NK-92 treated with Interleukin-12 subunit alpha and Interleukin-12 subunit beta, amount 100 ng/mL, for 24 hours (cell line): ENCODE measurements around the gene HPCAL1.

Source experiments
- DNase-seq: peaks from one replicate; lab custom pipeline; 2025; lab: John Stamatoyannopoulos, UW

Gene HPCAL1

DNA sequence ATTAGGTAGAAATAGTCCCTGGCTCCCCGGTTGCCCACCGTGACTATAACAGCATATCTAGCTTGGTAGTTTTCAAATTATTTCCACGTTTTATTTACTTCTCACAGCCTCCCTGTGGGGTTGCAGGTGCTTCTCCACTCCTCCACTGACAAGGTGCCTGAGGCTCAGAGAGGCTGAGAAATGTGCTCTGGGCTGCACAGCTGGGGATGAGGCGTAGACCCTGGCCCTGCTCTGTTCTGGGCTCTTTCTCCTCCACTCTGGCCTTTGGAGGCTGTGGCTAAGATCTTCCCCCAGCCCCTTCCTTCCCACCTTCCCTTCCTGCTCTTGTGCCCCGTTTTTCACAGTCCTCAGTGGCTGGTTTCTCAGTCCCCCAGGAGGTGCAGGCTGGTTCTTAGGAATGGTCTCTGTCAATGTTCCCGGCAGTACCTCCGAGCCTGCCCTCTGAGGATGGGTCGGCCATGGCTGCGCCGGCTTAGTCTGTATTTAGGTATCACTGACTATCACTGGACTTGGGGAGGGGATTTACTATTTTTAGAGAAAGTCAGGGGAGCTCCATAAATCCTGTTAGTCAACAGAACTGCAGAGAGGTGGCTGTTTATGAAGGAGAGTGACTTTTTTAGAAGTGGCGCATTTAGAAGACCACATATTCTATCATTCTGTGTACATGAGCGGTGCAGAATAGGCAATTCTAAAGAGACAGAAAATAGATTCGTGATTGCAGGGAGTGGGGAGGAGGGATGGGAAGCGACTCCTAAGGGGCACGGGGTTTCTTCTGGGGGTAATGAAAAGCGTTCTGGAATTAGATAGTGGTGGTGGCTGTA is 35.0 kb downstream of the HPCAL1 start:
- DNase-seq = no peak

DNA sequence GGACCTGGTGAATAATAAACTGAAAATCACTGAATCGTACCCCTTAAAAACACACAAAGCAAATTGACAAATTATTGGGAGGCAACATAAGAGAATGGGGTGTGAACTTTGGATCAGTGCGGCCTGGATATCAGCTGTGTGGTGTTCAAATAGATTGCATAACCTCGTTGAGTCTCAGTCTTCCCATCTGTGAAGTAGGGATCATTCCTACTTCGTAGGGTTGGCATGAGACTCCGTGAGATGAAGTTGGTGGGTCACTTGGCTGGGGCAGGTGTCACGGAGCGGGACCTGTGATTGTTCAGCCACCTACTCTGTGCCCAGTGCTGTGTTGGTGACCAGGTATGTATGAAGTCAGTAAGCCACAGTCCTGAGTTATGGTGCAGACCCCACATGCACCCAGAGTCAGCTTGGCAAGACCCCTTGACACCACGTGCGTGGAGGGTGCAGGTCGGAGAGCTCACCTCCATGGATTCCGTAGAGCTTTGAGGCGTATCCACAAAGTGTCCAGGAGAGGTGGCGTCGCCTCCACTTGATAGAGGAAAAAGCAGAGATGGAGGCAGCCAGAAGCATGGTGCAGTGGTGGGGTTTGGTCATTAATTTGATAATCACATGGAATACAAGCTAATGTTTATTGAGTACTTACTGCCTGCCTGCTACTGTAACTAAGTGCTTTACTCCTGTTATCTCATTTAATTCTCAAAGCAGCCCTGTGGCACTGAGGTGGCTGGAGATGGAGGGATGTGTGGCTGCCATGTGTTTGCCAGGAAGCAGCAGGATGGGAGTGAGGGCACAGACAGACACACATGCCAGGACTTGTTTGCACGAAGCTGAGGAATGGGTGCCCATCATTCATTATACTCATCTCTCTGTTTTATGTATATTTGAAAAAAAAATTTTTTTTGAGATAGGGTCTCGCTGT is 35.8 kb downstream of the HPCAL1 start:
- no peak for DNase-seq

DNA sequence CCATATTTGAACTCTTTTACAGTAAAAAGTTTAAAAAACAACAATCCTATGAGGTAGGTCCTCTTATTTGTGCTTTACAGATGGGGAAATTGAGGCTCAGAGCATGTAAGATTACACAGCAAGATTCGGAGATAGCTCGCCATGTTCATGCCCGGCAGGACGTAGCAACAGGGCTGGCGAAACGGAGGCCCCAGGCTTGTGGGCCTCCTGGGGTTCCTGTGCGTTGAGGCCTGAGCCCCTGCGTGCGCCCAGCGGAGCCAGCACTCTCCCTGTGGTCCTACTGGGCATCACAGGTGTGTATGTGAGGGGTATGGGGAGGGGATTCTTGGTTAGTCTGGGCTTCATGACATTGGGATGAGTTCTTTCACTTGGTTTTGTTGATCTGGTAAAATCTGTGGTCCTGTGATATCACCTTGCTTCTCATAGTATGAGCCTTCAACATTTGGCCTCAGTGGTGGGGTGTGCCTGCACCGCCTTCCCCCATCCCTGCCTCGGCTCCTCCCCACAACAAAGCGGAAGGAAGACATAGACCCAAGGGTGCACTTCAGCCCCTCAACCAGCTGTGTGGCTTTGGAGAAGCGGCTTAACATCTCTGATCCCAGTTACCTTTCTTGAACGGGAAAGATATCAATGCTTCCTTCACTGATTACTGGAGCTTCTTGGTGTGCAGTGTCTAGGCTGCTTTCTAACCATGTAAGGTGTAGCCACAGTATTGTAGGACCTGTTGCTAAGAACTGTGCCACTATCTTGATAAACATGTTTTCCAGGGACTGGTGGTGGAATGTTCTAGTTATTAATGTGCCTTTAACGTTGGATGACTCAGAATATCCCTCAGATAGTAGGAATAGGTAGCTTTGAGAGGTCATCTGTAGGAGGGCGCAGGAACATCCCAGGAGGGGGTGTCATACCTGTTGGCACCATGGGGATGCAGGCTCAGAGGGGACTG is 37.2 kb downstream of the HPCAL1 start:
- no peak for DNase-seq

DNA sequence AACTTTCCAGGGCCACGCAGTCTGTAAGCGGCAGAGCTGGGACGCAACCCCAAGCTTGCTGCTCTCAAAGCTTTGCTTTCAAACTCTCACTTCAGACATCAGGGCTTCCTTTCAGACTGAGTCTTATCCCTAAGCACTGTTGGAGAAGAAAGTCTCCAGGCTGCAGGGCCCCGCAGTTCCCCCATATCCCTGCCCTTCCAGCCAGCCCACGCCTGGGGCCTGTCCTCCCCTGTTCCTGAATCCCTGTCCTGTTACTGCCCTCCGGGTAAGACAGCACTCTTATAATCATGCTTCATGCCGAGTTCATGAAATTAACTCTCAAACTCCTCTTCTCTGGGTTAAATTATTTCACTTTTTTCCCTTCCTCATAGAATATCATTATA is 37.9 kb downstream of the HPCAL1 start:
- no peak for DNase-seq

DNA sequence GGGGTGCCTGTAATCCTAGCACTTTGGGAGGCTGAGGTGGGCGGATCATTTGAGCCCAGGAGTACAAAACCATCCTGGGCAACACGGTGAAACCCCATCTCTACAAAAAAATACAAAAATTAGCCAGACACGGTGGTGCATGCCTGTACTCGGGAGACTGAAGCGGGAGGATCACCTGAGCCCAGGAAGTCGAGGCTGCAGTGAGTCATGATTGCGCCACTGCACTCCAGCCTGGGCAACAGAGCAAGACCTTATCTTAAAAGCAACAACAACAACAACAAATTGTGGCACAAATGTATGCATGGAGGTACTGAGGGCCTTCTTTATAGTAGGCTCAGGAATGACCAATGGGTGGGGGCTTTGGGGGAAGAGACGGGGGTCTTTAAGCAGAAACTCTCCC is 38.5 kb downstream of the HPCAL1 start:
- no peak for DNase-seq

DNA sequence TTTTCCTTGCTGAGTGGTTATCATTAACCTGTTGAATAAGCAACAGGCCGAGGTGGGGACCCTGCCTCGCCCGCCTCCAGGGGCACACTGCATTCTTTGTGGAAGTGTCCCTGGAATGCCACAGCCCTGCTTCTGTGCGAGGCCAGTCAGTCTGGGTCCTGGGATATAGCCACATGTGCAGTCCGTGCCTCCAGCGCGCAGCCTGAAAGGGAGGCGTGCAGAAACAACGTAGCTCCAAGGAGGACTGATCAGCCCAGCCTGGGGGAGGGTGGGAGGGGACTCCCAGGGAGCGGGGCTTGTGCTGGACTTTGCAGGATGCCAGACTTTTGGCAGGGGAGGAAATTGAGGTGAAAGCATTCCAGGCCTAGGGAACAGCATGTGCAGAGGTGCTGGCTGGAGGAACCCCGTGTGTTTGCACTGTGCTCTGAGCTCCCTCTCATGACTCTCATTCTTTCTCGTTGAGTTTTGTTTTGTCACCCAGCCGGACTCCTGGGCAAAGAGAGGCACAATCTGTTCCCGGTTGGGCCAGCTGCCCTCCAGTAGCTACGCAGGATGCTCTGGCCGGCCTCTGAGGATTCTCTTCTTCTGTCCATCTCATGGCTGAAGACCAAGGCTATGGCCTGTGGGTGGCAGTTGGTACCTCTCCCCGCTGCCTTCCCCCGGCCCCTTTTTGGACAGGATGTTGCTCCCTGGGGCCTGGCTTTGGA is 39.7 kb downstream of the HPCAL1 start:
- DNase-seq = no peak

DNA sequence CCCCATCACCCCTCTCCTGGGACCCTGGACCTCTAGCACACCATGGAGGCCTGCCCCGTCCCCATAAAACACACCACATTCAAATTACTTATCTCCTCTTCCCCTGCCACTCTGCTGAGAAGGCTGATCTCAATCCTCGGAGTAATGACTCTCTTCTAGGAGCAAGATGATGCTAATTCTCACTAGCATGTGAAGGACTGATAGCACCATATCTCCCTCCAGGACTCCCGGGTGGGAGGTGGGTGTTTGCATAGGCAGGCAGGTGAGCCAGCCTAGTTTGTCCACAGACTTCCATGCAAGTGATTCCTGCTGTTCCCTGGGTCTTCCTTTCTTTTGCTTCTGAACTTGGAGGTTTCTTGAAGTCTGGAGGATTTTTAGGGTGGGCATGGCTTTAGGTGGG is 40.5 kb downstream of the HPCAL1 start:
- no peak for DNase-seq

DNA sequence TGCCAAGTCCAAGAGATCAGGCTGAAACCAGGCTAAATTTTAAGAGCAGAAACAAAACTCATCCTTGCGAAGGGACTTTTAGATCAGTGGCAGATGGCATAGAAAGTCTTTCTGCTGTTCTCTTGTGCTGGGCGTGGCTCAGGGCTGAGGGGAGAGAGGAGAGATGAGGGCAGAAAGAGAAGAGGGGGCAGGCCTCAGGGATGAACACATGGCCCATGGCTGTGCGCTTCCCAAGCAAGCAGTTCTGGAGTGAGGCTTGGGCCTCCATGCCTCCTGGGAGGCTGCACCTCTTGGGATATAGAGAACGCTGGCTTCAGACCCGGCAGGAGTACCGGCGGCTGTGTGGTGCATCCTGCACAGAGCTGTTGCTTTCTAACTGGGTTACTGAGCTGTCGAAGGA is 41.0 kb downstream of the HPCAL1 start:
- no peak for DNase-seq

DNA sequence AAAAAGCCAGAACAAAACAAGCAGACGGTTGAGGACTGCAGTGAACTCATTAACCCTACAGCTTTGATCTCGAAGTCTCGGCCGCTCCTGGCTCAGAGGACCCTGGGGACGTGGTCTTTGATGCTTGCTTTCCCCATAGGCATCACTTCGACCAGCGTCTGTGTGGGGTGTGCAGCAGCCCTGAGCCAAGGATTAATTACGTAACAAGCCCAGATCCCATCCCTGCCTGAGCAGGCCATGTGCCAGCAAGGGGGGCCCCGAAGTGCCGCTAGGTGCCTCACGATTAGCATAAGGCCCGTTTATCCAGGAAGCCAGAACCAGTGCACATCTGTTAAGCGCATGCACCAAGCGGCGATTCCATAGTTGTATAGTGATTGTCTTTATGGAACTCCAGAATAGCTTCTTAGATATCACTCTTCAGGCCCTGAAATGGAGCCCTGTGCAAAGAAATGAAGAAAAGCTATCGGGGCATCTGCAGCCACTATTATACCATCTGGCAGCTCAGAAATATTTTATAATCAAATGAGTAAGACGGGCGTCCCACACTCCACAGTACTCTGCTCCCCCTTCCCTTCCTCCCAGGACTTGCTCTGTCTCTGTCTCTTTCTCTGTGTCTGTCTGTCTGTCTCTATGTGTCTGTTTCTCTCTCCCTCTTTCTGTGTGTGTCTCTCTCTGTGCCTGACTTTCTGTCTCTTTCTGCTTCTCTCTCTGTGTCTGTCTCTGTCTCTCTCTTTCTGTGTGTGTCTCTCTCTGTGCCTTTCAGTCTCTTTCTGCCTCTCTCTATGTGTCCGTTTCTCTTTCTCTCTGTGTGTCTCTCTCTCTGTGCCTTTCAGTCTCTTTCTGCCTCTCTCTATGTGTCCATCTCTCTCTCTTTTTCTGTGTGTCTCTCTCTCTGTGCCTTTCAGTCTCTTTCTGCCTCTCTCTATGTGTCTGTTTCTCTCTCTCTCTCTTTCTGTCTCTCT is 41.7 kb downstream of the HPCAL1 start:
- DNase-seq = no peak

DNA sequence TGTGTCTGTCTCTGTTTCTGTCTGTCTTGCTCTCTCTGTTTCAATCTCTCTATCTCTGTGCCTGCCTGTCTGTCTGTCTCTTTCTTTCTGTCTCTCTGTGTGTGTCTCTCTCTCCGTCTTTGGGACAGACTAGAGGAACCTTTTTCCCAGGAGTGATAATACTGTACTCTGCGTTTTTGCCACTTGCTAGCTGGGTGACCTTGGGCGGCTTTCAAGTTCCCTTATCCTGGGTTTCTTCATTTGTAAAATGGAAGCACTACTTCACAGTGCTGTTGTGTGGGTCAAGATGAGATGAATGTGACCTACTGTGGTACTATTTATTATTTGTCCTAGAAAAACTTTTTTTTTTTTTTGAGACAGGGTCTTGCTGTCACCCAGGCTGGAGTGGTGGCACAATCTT is 42.4 kb downstream of the HPCAL1 start:
- no peak for DNase-seq

DNA sequence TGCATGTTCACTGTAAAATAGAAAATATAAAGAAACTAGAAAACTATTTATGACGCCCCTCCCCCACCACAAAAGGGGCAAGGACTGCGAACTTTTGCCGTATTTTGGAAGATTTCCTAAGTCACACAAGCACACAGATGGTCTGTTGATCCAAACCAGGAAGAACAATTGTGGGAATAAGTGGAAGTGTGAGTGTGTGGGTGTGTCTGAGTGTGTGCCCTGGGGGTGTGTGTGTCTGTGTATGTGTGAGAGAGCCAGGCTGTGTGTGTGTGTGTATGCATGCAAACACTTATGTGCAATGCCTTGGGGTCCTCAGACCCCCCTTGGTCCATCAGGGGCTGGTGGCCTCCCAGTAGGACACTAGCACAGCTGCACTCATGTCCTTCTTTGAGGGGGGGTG is 43.1 kb downstream of the HPCAL1 start:
- no peak for DNase-seq

DNA sequence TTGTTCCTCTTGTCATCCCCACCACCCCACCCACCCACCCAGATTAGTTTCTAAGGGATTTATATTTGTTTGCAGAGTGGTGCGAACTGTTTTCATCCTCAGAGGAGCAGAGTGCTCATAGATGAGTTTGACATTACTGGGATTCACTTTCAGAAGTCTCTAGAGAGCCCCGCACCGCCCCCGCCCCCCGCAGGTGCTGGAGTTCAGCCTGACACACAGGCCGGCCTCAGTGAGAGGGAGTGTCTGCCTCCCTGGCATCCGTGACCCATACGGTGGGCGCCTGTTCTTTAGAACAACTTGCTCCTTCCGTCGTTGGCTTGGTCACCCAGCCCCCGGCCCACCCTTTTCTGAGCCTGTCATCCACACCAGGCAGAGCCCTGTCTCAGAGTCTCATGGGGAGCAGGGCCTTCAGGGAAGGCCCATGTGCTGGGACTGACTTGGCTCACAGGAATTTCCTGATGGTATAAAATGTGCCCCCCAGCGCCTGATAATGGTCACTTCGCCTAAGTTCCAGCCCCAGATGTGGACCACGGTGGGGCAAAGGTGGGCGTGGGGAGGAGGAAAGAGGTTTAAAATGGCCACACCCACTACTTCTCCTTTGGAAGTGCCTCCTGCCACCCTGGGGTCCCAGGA is 44.3 kb downstream of the HPCAL1 start:
- no peak for DNase-seq

DNA sequence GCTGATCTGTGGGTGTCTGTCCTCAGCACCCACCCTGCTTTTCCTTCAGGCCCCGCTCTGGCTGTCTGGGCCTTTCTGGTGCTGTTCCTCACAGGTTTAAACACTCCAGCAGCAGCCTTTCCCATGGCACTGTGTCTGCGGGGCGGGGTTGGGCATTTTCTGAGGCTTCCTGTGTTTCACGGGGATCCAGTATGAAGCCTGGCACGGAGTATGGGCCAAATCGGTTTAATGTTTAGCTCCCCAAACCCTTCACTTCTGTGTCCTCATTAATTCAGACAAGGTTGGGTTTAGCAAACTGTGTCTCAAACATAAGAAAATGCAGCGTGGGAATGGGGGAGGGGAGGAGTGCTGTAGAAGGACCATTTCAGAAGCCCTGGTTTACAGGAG is 44.9 kb downstream of the HPCAL1 start:
- no peak for DNase-seq

DNA sequence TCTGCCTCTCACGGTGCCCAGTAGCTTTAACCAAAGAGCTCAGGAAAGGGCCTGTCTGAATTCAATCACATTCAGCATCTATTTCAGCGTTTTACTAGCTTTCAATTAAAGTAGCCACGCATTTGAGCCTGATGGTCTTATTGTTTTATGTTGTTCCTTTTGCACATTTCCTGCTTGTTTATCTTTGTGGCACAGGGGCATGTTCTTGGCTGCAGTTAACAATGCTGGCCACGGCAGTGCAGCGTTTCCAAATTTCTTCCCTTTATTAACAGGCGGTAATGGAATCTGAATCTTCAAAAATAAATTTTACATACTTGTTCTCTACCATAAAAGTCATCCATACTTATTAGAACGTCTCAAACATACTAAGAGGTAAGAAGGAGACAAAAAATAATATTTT is 46.2 kb downstream of the HPCAL1 start:
- DNase-seq = no peak

DNA sequence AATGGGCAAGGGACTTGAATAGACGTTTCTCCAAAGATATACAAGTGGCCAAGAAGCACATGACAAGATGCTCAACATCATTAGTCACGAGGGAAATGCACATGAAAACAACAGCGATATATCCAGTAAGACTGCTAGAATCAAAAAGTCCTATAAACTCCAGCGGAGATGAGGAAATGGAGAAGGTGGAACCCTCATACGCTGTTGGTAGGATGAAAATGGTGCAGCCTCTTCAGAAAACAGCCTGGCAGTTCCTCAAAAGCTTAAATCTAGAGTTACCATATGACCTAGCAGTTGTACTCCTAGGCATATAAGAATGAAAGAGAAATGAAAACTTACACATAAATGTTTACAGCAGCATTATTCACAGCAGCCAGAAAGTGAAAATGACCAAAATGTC is 48.1 kb downstream of the HPCAL1 start:
- no peak for DNase-seq

DNA sequence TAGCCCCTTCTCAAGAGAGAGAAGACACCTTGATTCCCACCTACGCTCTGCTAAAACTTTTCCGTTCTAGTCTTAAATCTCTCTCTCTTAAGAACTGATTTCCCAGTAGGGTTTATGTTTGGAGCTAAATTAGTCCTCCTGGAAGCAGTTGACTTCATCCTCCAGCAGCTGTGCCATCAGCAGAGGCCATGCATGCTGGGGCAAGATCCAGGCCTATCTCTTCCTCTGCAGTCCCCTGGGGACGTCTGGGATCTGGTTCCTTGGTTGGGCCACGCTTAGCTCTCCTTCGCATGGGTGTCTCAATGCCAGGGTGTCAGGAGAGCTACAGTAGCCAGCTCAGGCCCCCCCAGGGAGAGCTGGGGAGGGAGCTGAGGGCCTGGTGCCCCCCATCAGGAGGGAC is 49.7 kb downstream of the HPCAL1 start:
- DNase-seq = no peak

DNA sequence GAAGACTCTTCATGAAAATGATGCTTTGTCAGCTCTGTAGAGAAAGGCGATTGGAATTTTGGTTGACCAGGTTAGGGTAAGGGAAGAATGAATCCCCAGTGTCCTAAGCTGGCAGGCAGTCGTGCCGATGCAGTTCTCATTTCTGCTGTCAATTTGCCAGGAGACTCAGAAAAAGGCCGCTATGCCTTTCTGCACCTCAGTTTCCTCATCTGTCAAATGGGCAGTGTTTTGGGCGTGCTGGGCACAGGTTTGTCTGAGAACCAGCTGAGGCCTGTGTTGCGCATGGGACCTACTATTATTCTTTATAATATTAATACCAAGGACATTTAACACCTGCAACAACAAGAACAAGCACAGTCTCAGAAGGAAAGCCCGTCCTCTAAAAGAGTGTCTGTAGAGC is 50.3 kb downstream of the HPCAL1 start:
- DNase-seq = no peak

DNA sequence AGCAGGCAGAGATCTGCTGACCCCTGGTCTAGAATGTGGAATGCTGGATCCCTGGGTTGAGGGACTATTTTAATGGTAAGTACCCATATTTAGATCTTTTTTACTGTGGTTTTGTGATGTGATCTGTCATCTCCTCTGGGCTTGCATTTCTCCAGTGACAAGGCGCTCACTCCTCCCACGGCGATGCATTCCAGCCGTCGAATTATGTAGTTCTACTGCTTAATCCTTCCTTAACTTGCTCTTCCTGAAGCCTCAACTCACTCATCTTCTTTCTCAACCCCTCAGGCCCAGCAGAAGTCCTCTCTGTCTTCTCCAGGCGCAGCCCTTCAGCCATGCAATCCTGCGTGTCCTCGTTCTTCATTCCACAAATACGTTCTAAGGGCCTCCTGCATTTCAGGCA is 51.2 kb downstream of the HPCAL1 start:
- no peak for DNase-seq

DNA sequence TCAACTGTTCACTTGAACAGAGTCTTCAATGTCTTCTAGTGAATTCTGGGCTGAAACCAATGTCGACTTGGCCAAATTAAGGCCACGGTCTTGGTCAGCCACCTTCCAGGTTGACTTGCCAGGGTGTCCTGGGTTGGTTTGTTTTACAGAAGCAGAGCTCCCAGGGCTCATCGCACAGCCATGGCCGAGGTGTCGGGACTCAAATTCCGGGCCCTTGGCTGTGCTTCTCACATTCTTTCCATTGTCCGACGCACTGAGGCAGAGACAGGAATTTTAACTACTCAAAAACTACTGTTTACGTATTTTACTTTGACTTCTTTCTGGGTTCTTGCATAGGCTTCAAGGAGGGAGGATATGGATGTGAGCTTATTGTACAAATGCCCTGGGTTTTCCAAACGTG is 51.7 kb downstream of the HPCAL1 start:
- no peak for DNase-seq
